Nucleus accumbens (tissue), 56 donors: Measurements from ENCODE around the gene GLMN.
A peak's percentile ranks its signal among the peaks of the same experiment; 100 is the strongest.

Source experiments
- DNase-seq, 56 donors: peaks; one replicate each; lab custom pipeline; 2025; lab: John Stamatoyannopoulos, UW

GLMN gene

GRCh38 chr1:92298573-92299476, at the start of gene GLMN, which contains the start of gene RPAP2:
Gene GLMN, minus strand, starts transcription at chr1:92298987. Its CDS starts 988 bp downstream, at chr1:92297999.
Gene RPAP2, plus strand, starts transcription at chr1:92299059. Its CDS starts 15 bp downstream, at chr1:92299074.
- peak in 55 of 56 donors; percentile 29 to 89 (median 71) for DNase-seq

GRCh38 chr1:92346866-92347640, 48.3 kb upstream of the GLMN start:
- no peak for DNase-seq

- DNase-seq = no peak
These were observed 44.3 kb upstream of the GLMN start for GRCh38 chr1:92343061-92343460.

- no peak for DNase-seq
These were observed 43.6 kb upstream of the GLMN start for GRCh38 chr1:92342401-92342800.

- DNase-seq = no peak
These were observed 41.4 kb upstream of the GLMN start for GRCh38 chr1:92340154-92340553.

GRCh38 chr1:92333668-92334067, 34.9 kb upstream of the GLMN start:
- no peak for DNase-seq

- DNase-seq = no peak
These were observed 30.8 kb upstream of the GLMN start for GRCh38 chr1:92329347-92330129.

- DNase-seq = no peak
These were observed 29.0 kb upstream of the GLMN start for GRCh38 chr1:92327794-92328193.

GRCh38 chr1:92326681-92327080, 27.9 kb upstream of the GLMN start:
- no peak for DNase-seq

GRCh38 chr1:92324784-92325183, 26.0 kb upstream of the GLMN start:
- DNase-seq = no peak

- DNase-seq = no peak
These were observed 25.0 kb upstream of the GLMN start for GRCh38 chr1:92323473-92324453.

GRCh38 chr1:92317836-92318493, 19.2 kb upstream of the GLMN start:
- DNase-seq = no peak

GRCh38 chr1:92315766-92316599, 17.2 kb upstream of the GLMN start:
- DNase-seq = no peak

GRCh38 chr1:92314024-92314423, 15.2 kb upstream of the GLMN start:
- no peak for DNase-seq

GRCh38 chr1:92310185-92310597, 11.4 kb upstream of the GLMN start:
- no peak for DNase-seq

- DNase-seq = no peak
These were observed 9.2 kb upstream of the GLMN start for GRCh38 chr1:92307980-92308379.

GRCh38 chr1:92306020-92306419, 7.2 kb upstream of the GLMN start:
- no peak for DNase-seq

- no peak for DNase-seq
These were observed 2.2 kb upstream of the GLMN start for GRCh38 chr1:92301021-92301420.
